IPS-18a (cell line): ENCODE data around the gene CNOT6.

Experiments used
- H3K27ac ChIP-seq: one replicate; pipeline ENCODE4 v1.5.1; 2013; ENCODE audit warnings: low read length
- H3K27me3 ChIP-seq: one replicate; pipeline ENCODE4 v1.6.1; 2013; ENCODE audit warnings: mild to moderate bottlenecking, low read length; ENCODE audit not compliant: control insufficient read depth, insufficient read depth
- H3K36me3 ChIP-seq: one replicate; pipeline ENCODE4 v1.6.1; 2013; ENCODE audit warnings: low read depth, low read length; ENCODE audit not compliant: control insufficient read depth
- H3K4me1 ChIP-seq: one replicate; pipeline ENCODE4 v1.6.1; 2013; ENCODE audit warnings: low read depth, low read length; ENCODE audit not compliant: control insufficient read depth
- H3K4me3 ChIP-seq: one replicate; pipeline ENCODE4 v1.5.1; 2013; ENCODE audit warnings: low read length
- H3K9ac ChIP-seq: one replicate; pipeline ENCODE4 v1.6.1; 2013; ENCODE audit warnings: mild to moderate bottlenecking, low read length, moderate library complexity
- H3K9me3 ChIP-seq: one replicate; pipeline ENCODE4 v1.6.1; 2013; ENCODE audit warnings: low read depth, low read length; ENCODE audit not compliant: control insufficient read depth

The CNOT6 gene

GRCh38 chr5:180627386-180628120, 133.4 kb downstream of the CNOT6 start:
- Histone ChIP-seq H3K36me3 (no peaks in the 10 kb centered on the region), H3K9ac (no peak overlapping the region), H3K4me3 (no peak overlapping the region), H3K27ac (no peak overlapping the region), H3K4me1 (no peaks in the 10 kb centered on the region), H3K27me3 (no peaks in the 10 kb centered on the region), H3K9me3 (no peaks in the 10 kb centered on the region)
